ENCODE data around the gene UBAC1.

The UBAC1 gene

DNA sequence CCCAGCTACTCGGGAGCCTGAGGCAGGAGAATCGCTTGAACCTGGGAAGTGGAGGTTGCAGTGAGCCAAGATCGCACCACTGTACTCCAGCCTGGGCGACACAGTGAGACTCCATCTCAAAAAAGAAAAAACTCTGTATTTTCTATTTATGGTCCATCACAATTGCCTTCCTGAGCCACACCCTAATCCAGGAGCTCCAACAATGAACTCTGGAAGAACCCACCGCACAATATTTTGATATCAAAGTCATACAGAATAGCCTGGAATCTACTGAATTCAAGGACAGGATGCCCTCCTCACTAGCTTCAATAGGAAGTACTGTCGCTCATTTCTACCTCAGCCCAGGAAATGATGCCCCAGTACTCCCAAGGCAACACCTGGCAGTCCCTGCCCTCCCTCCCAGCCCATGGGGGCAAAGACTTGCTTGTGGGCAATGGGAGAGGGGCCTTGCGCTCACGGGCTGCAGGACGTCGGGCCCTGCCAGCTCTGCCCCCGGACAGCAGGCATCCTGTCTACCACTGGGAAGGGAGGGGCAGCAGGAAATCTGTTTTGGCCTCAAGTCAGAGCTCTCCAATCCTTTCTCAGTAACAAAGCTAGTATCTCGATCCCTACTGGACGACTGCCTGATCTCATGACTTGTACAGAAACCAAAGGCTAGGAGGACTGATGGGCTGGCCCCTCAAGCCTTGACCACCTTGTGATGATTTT, 19.7 kb downstream of the UBAC1 start:
- TF ChIP-seq CREB1 (IDR thresholded peaks at IDR 0.05; ENCODE audit: low read depth) (no peak), TEAD4 (IDR thresholded peaks at IDR 0.05) (no peak), TCF12 (IDR thresholded peaks at IDR 0.05; ENCODE audit: low read depth) (no peak)
- TF ChIP-seq, protein P1, sequence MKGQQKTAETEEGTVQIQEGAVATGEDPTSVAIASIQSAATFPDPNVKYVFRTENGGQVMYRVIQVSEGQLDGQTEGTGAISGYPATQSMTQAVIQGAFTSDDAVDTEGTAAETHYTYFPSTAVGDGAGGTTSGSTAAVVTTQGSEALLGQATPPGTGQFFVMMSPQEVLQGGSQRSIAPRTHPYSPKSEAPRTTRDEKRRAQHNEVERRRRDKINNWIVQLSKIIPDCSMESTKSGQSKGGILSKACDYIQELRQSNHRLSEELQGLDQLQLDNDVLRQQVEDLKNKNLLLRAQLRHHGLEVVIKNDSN (IDR thresholded peaks at IDR 0.05): no peak

DNA sequence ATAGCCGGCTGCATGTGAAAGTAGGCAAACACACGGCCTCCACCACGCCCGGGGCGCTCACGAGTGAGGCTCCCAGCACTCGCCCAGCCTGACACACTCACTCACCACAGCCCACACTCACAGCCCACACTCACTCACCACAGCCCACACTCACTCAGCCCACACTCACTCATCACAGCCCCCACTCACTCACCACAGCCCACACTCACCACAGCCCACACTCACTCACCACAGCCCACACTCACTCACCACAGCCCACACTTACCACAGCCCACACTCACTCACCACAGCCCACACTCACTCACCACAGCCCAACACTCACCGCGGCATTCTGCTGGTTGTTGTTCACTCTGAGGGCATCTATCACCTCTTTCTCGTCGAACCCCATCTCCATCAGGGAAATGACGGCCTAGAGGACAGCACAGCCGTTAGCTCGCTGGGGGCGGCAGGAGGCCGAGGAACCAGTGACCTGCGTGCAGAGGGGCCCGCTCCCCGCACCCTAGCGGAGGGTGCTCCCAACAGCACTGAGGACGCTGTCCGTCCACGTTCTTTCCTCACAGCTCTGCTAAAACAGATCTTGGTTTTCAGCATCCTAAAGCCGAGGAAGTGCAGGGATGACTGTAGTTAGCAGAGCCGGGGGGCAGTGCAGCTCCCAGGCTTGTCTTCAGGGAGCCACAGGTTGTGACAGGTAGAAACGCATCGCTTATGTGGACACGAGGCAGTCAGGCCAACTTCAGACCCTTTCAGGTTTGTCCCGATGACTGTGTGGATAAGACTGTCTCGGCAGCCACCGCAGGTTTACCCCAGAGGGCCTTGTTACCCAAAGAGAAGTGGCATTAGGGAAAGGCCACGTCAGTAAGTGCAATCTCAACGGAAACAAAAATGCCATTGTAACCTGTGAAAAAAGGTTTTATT, 21.6 kb downstream of the UBAC1 start:
- TF ChIP-seq EGR1 (IDR thresholded peaks at IDR 0.05): no peak
- TF ChIP-seq ZBTB7A (IDR thresholded peaks at IDR 0.05; ENCODE audit: low read depth): no peak
- no peak for TF ChIP-seq YY1 (IDR thresholded peaks at IDR 0.05; ENCODE audit: low read depth)
- no peak for TF ChIP-seq TAF1 (IDR thresholded peaks at IDR 0.05; ENCODE audit: low read depth)
- no peak for TF ChIP-seq TCF12 (IDR thresholded peaks at IDR 0.05; ENCODE audit: low read depth)
- no peak for TF ChIP-seq TEAD4 (IDR thresholded peaks at IDR 0.05)
- TF ChIP-seq, protein P2, sequence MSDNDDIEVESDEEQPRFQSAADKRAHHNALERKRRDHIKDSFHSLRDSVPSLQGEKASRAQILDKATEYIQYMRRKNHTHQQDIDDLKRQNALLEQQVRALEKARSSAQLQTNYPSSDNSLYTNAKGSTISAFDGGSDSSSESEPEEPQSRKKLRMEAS (IDR thresholded peaks at IDR 0.05): no peak
- no peak for TF ChIP-seq RAD21 (IDR thresholded peaks at IDR 0.05; ENCODE audit: low read depth)
- TF ChIP-seq CREB1 (IDR thresholded peaks at IDR 0.05; ENCODE audit: low read depth): no peak
- TF ChIP-seq, protein P3, sequence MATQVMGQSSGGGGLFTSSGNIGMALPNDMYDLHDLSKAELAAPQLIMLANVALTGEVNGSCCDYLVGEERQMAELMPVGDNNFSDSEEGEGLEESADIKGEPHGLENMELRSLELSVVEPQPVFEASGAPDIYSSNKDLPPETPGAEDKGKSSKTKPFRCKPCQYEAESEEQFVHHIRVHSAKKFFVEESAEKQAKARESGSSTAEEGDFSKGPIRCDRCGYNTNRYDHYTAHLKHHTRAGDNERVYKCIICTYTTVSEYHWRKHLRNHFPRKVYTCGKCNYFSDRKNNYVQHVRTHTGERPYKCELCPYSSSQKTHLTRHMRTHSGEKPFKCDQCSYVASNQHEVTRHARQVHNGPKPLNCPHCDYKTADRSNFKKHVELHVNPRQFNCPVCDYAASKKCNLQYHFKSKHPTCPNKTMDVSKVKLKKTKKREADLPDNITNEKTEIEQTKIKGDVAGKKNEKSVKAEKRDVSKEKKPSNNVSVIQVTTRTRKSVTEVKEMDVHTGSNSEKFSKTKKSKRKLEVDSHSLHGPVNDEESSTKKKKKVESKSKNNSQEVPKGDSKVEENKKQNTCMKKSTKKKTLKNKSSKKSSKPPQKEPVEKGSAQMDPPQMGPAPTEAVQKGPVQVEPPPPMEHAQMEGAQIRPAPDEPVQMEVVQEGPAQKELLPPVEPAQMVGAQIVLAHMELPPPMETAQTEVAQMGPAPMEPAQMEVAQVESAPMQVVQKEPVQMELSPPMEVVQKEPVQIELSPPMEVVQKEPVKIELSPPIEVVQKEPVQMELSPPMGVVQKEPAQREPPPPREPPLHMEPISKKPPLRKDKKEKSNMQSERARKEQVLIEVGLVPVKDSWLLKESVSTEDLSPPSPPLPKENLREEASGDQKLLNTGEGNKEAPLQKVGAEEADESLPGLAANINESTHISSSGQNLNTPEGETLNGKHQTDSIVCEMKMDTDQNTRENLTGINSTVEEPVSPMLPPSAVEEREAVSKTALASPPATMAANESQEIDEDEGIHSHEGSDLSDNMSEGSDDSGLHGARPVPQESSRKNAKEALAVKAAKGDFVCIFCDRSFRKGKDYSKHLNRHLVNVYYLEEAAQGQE (IDR thresholded peaks at IDR 0.05; ENCODE audit: low read depth): no peak
- no peak for TF ChIP-seq FOXM1 (IDR thresholded peaks at IDR 0.05; ENCODE audit: borderline replicate concordance, low read depth)
- no peak for TF ChIP-seq EP300 (IDR thresholded peaks at IDR 0.05; ENCODE audit: borderline replicate concordance)

DNA sequence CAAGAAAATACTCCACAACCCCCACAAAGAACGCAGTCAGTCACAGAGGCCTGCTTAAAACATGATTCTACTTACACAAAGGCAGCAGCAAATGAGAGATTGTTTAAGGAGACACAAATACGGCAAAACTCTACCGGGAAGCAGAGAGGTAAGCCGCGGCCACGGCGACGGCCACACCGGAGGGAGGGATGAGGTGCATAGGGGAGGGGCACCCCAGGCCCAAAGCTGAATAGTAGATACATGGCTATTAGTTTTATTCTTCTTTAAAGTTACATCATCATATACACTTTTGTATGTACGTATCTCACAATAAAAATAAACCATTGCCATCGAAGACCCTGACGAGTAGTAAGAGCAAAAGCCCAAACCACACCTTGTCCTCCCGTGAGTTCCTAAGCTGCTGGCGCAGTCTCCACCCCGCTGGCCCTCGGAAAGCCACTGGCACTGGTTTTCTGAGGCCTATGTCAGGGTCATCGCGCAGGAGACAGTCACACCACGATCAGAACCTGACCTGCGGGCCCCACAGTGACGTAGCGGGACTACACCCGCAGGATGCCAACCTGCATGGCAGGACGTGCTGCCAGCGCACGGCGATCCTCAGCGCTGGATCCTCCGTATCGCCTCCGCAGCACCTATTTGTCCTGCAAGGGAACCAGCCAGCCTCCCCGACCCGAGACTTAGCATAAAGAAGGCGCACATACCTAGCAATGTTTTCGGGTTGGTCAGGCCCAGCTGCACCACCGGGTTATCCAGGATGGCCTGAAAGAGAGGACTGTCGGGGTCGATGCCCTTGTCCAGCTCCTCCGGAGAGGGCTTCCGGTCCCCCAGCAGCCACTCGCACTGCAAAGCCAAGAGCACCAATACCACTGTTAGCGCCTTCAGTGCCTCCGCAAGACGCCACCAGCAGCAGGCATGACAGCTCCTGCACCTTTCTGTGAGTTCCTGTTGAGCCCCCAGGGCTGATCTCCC, 23.4 kb downstream of the UBAC1 start:
- TF ChIP-seq ZBTB7A (IDR thresholded peaks at IDR 0.05; ENCODE audit: low read depth): no peak

DNA sequence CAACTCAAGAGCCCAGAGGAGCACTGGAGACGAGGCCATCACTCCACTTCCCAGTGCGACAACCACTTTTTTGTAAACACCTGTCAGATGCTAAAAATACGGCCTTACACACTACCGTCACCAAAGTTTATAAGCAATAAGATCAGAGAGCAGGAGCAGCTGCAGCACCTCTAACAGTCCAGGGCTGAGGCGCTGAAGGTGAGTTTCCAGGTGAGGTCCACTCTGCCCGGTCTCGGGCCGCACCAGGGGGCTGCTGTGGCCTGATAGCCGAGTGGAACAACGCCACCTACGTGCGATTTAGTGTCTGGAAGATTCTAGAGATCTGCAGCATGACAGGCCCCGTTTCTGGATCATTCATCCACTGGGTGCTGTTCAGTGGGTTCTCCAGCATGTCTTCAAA, 28.1 kb downstream of the UBAC1 start:
- TF ChIP-seq EGR1 (IDR thresholded peaks at IDR 0.05): no peak
- TF ChIP-seq FOXM1 (IDR thresholded peaks at IDR 0.05; ENCODE audit: borderline replicate concordance, low read depth): no peak
- TF ChIP-seq, protein P1 (IDR thresholded peaks at IDR 0.05): no peak
- TF ChIP-seq NFIC (IDR thresholded peaks at IDR 0.05): no peak
- TF ChIP-seq ZBTB7A (IDR thresholded peaks at IDR 0.05; ENCODE audit: low read depth): no peak
- TF ChIP-seq RAD21 (IDR thresholded peaks at IDR 0.05; ENCODE audit: low read depth): no peak
- no peak for TF ChIP-seq CEBPB (IDR thresholded peaks at IDR 0.05)
- TF ChIP-seq, protein P3 (IDR thresholded peaks at IDR 0.05; ENCODE audit: low read depth): no peak

DNA sequence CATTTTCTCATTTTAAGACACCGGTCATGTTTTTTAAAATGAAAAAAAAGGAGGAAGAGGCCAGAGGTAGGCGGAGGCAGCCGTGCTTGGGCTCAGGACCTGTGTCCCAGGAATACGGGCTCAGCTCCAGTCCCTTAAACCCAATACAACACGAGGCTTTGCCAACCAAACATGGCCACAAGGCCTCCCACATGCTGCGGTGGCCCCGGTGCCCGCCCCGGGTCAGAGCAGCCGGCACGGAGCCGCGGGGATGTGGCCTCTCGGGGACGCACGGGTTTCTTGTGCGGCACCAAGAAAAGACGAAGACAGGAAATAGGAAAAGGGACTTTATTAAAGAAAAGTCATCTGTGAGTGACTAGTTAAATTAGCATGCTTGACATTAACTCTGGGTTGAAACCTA, 28.5 kb downstream of the UBAC1 start:
- TF ChIP-seq EGR1 (IDR thresholded peaks at IDR 0.05): no peak

DNA sequence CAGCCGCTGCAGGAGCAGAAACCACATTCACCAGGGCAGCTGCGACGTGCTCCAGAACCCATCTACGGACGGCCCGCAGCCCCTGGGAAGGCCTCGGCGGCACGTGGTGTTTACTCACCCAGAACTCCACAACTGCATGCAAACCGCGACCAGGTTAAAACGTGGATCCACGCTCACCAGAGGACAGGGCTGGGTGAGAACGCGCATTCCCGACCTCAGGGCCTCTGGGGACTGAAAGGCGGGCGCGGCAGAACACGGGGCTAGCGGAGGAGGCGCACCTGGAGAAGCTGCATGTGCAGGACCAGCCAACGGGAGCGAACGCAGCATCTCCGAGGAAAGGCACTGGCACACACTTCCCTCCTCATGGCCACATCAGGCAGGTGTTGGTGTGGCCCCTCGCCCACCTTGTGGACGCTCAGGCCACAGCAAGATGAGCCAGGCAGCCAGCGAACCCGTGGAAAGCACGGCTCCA, 29.8 kb downstream of the UBAC1 start:
- no peak for TF ChIP-seq TAF1 (IDR thresholded peaks at IDR 0.05; ENCODE audit: low read depth)
- TF ChIP-seq EP300 (IDR thresholded peaks at IDR 0.05; ENCODE audit: borderline replicate concordance): no peak
- no peak for TF ChIP-seq CREB1 (IDR thresholded peaks at IDR 0.05; ENCODE audit: low read depth)
- TF ChIP-seq, protein P1 (IDR thresholded peaks at IDR 0.05): no peak
- no peak for TF ChIP-seq CEBPB (IDR thresholded peaks at IDR 0.05)
- no peak for TF ChIP-seq EGR1 (IDR thresholded peaks at IDR 0.05)
- no peak for TF ChIP-seq ZBTB7A (IDR thresholded peaks at IDR 0.05; ENCODE audit: low read depth)
- no peak for TF ChIP-seq TEAD4 (IDR thresholded peaks at IDR 0.05)
- TF ChIP-seq TCF12 (IDR thresholded peaks at IDR 0.05; ENCODE audit: low read depth): no peak
- no peak for TF ChIP-seq RAD21 (IDR thresholded peaks at IDR 0.05; ENCODE audit: low read depth)
- TF ChIP-seq, protein P3 (IDR thresholded peaks at IDR 0.05; ENCODE audit: low read depth): no peak
- no peak for TF ChIP-seq FOXM1 (IDR thresholded peaks at IDR 0.05; ENCODE audit: borderline replicate concordance, low read depth)
- no peak for TF ChIP-seq NFIC (IDR thresholded peaks at IDR 0.05)

Measured in Ishikawa (cell line).